Neural progenitor cell (in vitro differentiated cells): ENCODE results near the gene RIBC1.

ENCODE experiments used
- EZH2 ChIP-seq: fragments of 200-600 bp; sonication (generic); IDR thresholded peaks from 2 replicates; pipeline ENCODE4 v1.6.1; 2017; ENCODE audit warnings: antibody characterized with exemption, mild to moderate bottlenecking, moderate library complexity
- TF ChIP-seq, protein P1 (sequence below): fragments of 200-600 bp; sonication (generic); IDR thresholded peaks from 2 replicates; pipeline ENCODE4 v1.5.1; 2017; ENCODE audit warnings: antibody characterized with exemption, mild to moderate bottlenecking

DNA sequence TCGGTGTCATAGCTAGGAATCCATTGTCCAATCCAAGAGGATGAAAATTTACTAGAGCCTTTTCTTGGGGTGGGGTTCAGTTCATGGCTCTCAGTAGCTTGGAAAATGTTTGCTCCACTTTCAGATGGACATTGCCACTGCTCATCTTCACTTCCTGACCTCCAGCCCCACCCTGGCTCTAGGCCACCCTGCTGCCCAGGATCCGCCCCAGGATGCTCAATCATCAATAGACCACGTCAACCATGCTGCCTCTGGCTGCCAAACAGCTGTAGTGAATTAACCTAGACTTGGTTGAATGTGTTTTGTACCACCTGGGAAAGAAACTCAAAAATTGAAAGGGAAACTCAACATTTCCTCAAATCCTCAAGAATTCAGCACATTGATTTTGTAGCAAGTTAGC is 48.7 kb downstream of the RIBC1 start:
- TF ChIP-seq, protein P1, sequence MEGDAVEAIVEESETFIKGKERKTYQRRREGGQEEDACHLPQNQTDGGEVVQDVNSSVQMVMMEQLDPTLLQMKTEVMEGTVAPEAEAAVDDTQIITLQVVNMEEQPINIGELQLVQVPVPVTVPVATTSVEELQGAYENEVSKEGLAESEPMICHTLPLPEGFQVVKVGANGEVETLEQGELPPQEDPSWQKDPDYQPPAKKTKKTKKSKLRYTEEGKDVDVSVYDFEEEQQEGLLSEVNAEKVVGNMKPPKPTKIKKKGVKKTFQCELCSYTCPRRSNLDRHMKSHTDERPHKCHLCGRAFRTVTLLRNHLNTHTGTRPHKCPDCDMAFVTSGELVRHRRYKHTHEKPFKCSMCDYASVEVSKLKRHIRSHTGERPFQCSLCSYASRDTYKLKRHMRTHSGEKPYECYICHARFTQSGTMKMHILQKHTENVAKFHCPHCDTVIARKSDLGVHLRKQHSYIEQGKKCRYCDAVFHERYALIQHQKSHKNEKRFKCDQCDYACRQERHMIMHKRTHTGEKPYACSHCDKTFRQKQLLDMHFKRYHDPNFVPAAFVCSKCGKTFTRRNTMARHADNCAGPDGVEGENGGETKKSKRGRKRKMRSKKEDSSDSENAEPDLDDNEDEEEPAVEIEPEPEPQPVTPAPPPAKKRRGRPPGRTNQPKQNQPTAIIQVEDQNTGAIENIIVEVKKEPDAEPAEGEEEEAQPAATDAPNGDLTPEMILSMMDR, result no peak
- no peak for TF ChIP-seq EZH2
